Upper lobe of left lung (tissue), 6 donors: ENCODE data around the gene RDH12. TPM values are rescaled to one million over a fixed set of nuclear protein-coding genes. Genes with fewer than 3 reads are reported as not detected.

Experiments
- ATAC-seq, 2 donors: fragments of 200-7000 bp; cut with Tn5 transposase; one replicate each; pipeline ENCODE4 v1.9.1; 2022; ENCODE audit warnings: mild to moderate bottlenecking in 2 of 2, moderate library complexity in 2 of 2; ENCODE audit not compliant: low FRiP score in 2 of 2
- DNase-seq, 2 donors: peaks; one replicate each; pipeline ENCODE4 v3.0.0-alpha.2; 2019 to 2020
- H3K27ac ChIP-seq, 4 donors: fragments of 200-600 bp; sonication (generic); one replicate each; pipeline ENCODE4 v1.5.1; 2016 to 2019
- H3K27me3 ChIP-seq, 4 donors: fragments of 200-600 bp; sonication (generic); one replicate each; pipeline ENCODE4 v1.5.1; 2017 to 2019
- H3K36me3 ChIP-seq, 4 donors: fragments of 200-600 bp; sonication (generic); one replicate each; pipeline ENCODE4 v1.5.1; 2016 to 2019
- H3K4me1 ChIP-seq, 4 donors: fragments of 200-600 bp; sonication (generic); one replicate each; pipeline ENCODE4 v1.5.1; 2018 to 2019
- H3K4me3 ChIP-seq, 4 donors: fragments of 200-600 bp; sonication (generic); one replicate each; pipeline ENCODE4 v1.5.1; 2017 to 2019; ENCODE audit warnings: mild to moderate bottlenecking in 2 of 4, moderate library complexity in 1 of 4
- H3K9me3 ChIP-seq, 4 donors: fragments of 200-600 bp; sonication (generic); one replicate each; pipeline ENCODE4 v1.5.1; 2018 to 2019
- EP300 ChIP-seq, 4 donors: sonication (generic); formaldehyde crosslinking; IDR thresholded peaks; one replicate each; pipeline ENCODE4 v1.5.1; 2017; ENCODE audit warnings: antibody characterized with exemption in 4 of 4, control low read depth in 2 of 4
- POLR2A ChIP-seq, 4 donors: fragments of 450-650 bp; IDR thresholded peaks; one replicate each; pipeline ENCODE4 v1.5.1; 2016 to 2017; ENCODE audit warnings: antibody characterized with exemption in 4 of 4, mild to moderate bottlenecking in 2 of 4
- POLR2AphosphoS5 ChIP-seq, 2 donors: sonication (generic); formaldehyde crosslinking; IDR thresholded peaks; one replicate each; pipeline ENCODE4 v1.5.1; 2017; ENCODE audit warnings: antibody characterized with exemption in 2 of 2
- WGBS, 2 donors: methylation state at CpG; one replicate each; pipeline ENCODE4 v1.1.5; 2017 to 2018; 5-methylcytosine and 5-hydroxymethylcytosine counted together
- total RNA-seq, 6 donors: library from RNA; depleted of rRNA in 4 of 6; stranded (reverse); fragments of >200 nt in 4 of 6; gene quantifications; one replicate each; pipeline versions ENCODE4 v1.1.0 to v1.2.1, GENCODE V29; 2016 to 2021
- TF ChIP-seq, protein P1 (sequence below), 6 experiments: fragments of 450-650 bp in 4 of 6; fragments of 200-600 bp in 2 of 6; sonication (generic) in 2 of 6; IDR thresholded peaks; one replicate each; pipeline ENCODE4 v1.5.1; 2016 to 2019; ENCODE audit warnings: antibody characterized with exemption in 6 of 6
- donor health status: DM: no; HTN: no; CAD: no; lungs with moderate emphysema.
- donor health status: DM: no; HTN: yes; CAD: no; lungs with severe emphysema.

Gene RDH12
- total RNA-seq, 6 donors from 2014 or later = 0.17 to 0.40 (median 0.39) TPM; not detected in 3

DNA sequence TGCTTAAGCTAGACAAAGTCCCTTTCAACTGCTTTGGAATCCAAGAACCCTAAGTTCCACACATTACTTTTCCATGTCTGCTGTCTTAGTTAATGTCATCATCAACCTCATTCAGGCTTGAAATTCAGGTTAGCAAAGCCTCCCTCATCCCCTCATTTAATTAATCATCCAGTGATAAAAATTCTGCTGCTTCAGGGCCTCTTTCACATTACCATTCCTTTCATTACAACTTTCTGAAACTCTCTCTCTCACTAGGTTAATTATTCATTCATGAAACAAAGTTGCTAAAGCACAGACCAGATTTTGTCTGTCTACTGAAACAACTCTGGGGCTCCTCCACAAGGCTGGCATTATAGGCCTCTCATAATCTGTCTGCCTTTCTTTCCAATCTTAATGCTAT lies 17.8 kb upstream of the RDH12 start:
- H3K27me3 ChIP-seq = no peaks in the 10 kb centered on the region
- H3K4me3 ChIP-seq = no peak overlapping the region
- H3K4me1 ChIP-seq = peaks cover 0 to 7% (median 1%) of the 10 kb centered on the region in 4 donors
- H3K9me3 ChIP-seq = no peaks in the 10 kb centered on the region
- TF ChIP-seq, protein P1, sequence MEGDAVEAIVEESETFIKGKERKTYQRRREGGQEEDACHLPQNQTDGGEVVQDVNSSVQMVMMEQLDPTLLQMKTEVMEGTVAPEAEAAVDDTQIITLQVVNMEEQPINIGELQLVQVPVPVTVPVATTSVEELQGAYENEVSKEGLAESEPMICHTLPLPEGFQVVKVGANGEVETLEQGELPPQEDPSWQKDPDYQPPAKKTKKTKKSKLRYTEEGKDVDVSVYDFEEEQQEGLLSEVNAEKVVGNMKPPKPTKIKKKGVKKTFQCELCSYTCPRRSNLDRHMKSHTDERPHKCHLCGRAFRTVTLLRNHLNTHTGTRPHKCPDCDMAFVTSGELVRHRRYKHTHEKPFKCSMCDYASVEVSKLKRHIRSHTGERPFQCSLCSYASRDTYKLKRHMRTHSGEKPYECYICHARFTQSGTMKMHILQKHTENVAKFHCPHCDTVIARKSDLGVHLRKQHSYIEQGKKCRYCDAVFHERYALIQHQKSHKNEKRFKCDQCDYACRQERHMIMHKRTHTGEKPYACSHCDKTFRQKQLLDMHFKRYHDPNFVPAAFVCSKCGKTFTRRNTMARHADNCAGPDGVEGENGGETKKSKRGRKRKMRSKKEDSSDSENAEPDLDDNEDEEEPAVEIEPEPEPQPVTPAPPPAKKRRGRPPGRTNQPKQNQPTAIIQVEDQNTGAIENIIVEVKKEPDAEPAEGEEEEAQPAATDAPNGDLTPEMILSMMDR (IDR thresholded peaks at IDR 0.05) = no peak
- no peak for TF ChIP-seq POLR2AphosphoS5 (IDR thresholded peaks at IDR 0.05)
- no peak for TF ChIP-seq EP300 (IDR thresholded peaks at IDR 0.05)
- no peak for TF ChIP-seq POLR2A (IDR thresholded peaks at IDR 0.05)
- ATAC-seq (no peak), DNase-seq (no peak)
- H3K36me3 ChIP-seq = peaks cover 4 to 68% (median 27%) of the 10 kb centered on the region in 4 donors
- no peak overlapping the region for H3K27ac ChIP-seq

DNA sequence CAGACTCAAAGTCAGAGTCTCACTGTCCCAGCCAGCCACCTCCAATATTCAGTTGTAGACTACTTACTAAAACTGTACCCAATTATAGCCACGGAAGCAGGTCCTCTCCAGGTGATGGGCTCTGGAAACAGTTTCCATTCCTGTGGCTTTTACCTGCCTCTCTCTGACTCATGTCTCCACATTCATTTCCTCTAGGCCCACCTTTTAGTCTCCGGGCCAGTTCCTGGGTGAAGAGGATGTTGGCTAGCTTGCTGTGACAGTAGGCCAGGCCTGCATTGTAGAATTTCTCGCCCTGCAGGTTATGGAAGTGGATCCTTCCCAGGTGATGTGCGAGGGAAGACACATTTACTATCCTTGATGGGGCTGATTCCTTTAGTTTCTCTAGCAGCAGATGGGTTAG lies 11.7 kb upstream of the RDH12 start:
- no peak overlapping the region for H3K27ac ChIP-seq
- H3K27me3 ChIP-seq = no peaks in the 10 kb centered on the region
- no peak overlapping the region for H3K4me3 ChIP-seq
- no peak for TF ChIP-seq EP300 (IDR thresholded peaks at IDR 0.05)
- no peak for TF ChIP-seq POLR2AphosphoS5 (IDR thresholded peaks at IDR 0.05)
- TF ChIP-seq POLR2A (IDR thresholded peaks at IDR 0.05) = no peak
- TF ChIP-seq, protein P1 (IDR thresholded peaks at IDR 0.05) = no peak
- H3K36me3 ChIP-seq = peaks cover 24 to 76% (median 49%) of the 10 kb centered on the region in 4 donors
- H3K9me3 ChIP-seq = no peaks in the 10 kb centered on the region
- ATAC-seq = no peak
- 96 to 98% methylated on average over 4 of the region's 4 CpGs for WGBS, 2 donors
- DNase-seq = no peak
- H3K4me1 ChIP-seq = peaks cover 5 to 18% (median 9%) of the 10 kb centered on the region in 4 donors

DNA sequence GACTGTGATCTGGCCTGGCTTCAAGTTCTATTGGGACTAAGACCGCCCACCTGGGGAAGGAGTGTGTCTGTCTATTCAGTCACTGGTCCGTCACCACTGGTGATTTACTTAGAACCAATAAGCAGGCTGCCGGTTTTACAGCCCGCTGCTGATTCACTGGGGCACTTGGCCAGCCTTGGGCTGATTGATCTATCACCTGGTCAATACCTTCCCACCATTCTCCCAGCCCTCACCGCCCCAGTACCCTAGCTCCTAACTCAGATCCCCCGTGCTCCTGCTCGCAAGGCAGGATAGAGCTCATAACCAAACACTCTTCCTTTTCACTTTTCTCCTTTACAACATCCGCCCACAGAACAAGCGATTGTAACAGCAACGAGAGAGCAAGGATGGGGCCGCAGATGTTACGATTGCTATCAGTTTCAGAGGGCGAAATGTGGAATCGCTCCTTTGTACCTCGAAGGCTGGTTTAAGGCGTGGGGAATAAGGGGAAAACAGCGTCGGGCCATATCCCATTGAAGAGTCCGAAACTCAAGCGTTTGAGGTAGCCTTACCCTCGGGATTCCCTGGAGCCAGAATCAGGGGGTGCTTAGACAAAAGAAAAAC lies 6.8 kb upstream of the RDH12 start:
- 2% methylated on average over 21 of the region's 21 CpGs for WGBS, 2 donors

DNA sequence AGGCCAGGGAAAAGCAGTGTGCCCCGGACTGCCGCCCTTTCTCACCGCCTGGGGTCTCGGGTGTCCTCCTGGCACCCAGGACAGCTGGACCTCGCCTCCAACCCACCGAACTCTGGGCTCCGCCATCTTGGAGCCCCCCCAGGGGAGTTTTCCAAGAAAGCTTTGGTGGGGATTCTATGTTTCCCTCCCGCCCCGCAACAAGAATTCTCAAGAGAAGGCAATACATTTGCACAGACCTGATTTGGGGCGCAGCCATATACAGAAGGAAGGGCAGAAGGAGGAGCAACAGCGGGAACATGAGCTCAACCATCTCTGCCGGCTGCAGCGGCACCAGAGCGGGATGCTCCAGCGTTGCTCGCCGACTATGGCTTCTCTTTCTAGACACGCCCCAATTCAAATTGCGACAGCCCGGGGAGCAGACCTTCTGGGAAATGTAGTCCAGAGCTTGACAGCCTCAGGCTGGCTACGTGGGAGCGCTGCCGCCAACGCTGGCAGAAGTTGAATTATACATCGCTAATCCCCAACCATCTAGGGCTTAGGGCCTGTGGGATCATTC lies 6.2 kb upstream of the RDH12 start, which contains the start of gene RDH11:
RDH11 (minus strand) TSS at position 371 of the 556 bp plus-strand sequence; CDS start at position 310, 61 bp downstream.
- Histone ChIP-seq H3K27ac (peak within 1 kb of the TSS; percentile 76 to 91 (median 79)), H3K9me3 (no peaks in the 10 kb centered on the region), H3K36me3 (peaks cover 10 to 23% (median 15%) of the 10 kb centered on the region in 4 donors), H3K4me1 (peaks cover 5 to 18% (median 9%) of the 10 kb centered on the region in 4 donors), H3K4me3 (peak within 1 kb of the TSS; percentile 70 to 93 (median 79)), H3K27me3 (no peaks in the 10 kb centered on the region)
- TF ChIP-seq POLR2A (IDR thresholded peaks at IDR 0.05) (peak in 3 of 4 donors; percentile 50 to 79 (median 71)), POLR2AphosphoS5 (IDR thresholded peaks at IDR 0.05) (peak; percentile 92 to 95), EP300 (IDR thresholded peaks at IDR 0.05) (no peak)
- peak; percentile 97 to 99 for ATAC-seq
- DNase-seq = peak; percentile 86 to 93
- WGBS, 2 donors = 0 to 1% methylated on average over 8 to 17 of the region's 25 CpGs

More for the DNA sequence above, 6.8 kb upstream of the RDH12 start:
- H3K36me3 ChIP-seq = peaks cover 13 to 28% (median 21%) of the 10 kb centered on the region in 4 donors
- DNase-seq = peak in 1 of 2 donors; percentile 92
- H3K27ac ChIP-seq = peak overlapping the region; percentile 76 to 91 (median 79)
- ATAC-seq = peak; percentile 80 to 87
- TF ChIP-seq, protein P1 (IDR thresholded peaks at IDR 0.05) = no peak
- TF ChIP-seq POLR2A (IDR thresholded peaks at IDR 0.05) (peak in 1 of 4 donors; percentile 33), POLR2AphosphoS5 (IDR thresholded peaks at IDR 0.05) (peak in 1 of 2 donors; percentile 63), EP300 (IDR thresholded peaks at IDR 0.05) (no peak)
- H3K27me3 ChIP-seq = no peaks in the 10 kb centered on the region
- H3K9me3 ChIP-seq = no peaks in the 10 kb centered on the region
- H3K4me3 ChIP-seq = peak overlapping the region; percentile 70 to 93 (median 79)
- H3K4me1 ChIP-seq = peaks cover 5 to 18% (median 9%) of the 10 kb centered on the region in 4 donors

DNA sequence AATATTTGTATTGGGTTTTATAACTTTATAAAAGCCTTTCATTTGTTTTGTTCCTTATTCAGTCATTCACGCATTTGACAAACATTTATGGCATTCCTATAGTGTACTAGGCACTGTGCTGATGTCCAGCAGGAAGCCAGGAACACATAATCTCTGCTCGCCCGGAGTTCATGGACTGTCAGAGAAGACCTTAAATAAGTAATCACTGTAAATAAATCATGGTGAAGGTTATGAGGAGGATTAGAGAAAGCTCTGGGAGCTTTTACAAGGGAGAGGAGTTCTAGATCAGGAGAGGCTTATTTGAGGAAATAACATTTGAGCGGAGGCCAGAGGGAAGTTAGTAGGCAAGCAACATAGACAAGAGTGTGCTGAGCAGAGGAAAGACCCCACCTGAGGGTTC lies 4.7 kb upstream of the RDH12 start:
- Histone ChIP-seq H3K36me3 (peaks cover 0 to 7% (median 3%) of the 10 kb centered on the region in 4 donors), H3K4me3 (no peak overlapping the region), H3K27me3 (no peaks in the 10 kb centered on the region), H3K4me1 (peaks cover 5 to 18% (median 9%) of the 10 kb centered on the region in 4 donors), H3K9me3 (no peaks in the 10 kb centered on the region), H3K27ac (no peak overlapping the region)
- TF ChIP-seq, protein P1 (IDR thresholded peaks at IDR 0.05) = no peak
- TF ChIP-seq POLR2AphosphoS5 (IDR thresholded peaks at IDR 0.05) = no peak
- TF ChIP-seq EP300 (IDR thresholded peaks at IDR 0.05) = no peak
- TF ChIP-seq POLR2A (IDR thresholded peaks at IDR 0.05) = no peak
- WGBS, 2 donors = 69 to 79% methylated on average over 4 of the region's 4 CpGs
- ATAC-seq = no peak
- DNase-seq = no peak
